ENCODE data around the gene RET. TPM values are rescaled to one million over a fixed set of nuclear protein-coding genes. Genes with fewer than 3 reads are reported as not detected.
A peak's percentile ranks its signal among the peaks of the same experiment; 100 is the strongest.

Gene RET
- total RNA-seq, 1 experiment from 2014 or later: not detected

- CTCF ChIA-PET: no interaction called here
Measured at GRCh38 chr10:43132867-43133787, 56.3 kb downstream of the RET start.

GRCh38 chr10:43134126-43134905 is 57.4 kb downstream of the RET start:
- no peak for DNase-seq (ENCODE audit: unreplicated experiment)
- Mint-ChIP-seq H3K4me1 (ENCODE audit: insufficient read depth, unreplicated experiment) (peaks cover 21% of the 10 kb centered on the region), H3K36me3 (ENCODE audit: insufficient read depth, unreplicated experiment) (no peaks in the 10 kb centered on the region), H3K4me3 (ENCODE audit: unreplicated experiment) (no peak overlapping the region), H3K9me3 (ENCODE audit: unreplicated experiment) (no peaks in the 10 kb centered on the region), H3K27ac (ENCODE audit: low read depth, unreplicated experiment) (no peak overlapping the region), H3K27me3 (ENCODE audit: insufficient read depth, unreplicated experiment) (no peaks in the 10 kb centered on the region)
- no peak for TF ChIP-seq CTCF (IDR thresholded peaks at IDR 0.05; ENCODE audit: unreplicated experiment)
- intact Hi-C loops (cut with micrococcal nuclease): no loop called here
- ChIA-PET POLR2A (interaction anchor here (1.3 kb wide), 1 partner anchor 351 kb away, joined by 4 read pairs; no protein-coding TSS in a partner anchor), CTCF (interaction anchor here (0.8 kb wide), 1 partner anchor 8 kb away, joined by 3 read pairs; no protein-coding TSS in a partner anchor)
- no TSS peak for BruUV-seq (replicated peaks)

More at GRCh38 chr10:43132867-43133787, 56.3 kb downstream of the RET start:
- Mint-ChIP-seq H3K27me3 (ENCODE audit: insufficient read depth, unreplicated experiment) (no peaks in the 10 kb centered on the region), H3K27ac (ENCODE audit: low read depth, unreplicated experiment) (no peak overlapping the region), H3K4me3 (ENCODE audit: unreplicated experiment) (no peak overlapping the region), H3K4me1 (ENCODE audit: insufficient read depth, unreplicated experiment) (peaks cover 27% of the 10 kb centered on the region), H3K9me3 (ENCODE audit: unreplicated experiment) (no peaks in the 10 kb centered on the region), H3K36me3 (ENCODE audit: insufficient read depth, unreplicated experiment) (no peaks in the 10 kb centered on the region)
- DNase-seq (ENCODE audit: unreplicated experiment): no peak
- intact Hi-C loops (cut with micrococcal nuclease): no loop called here
- no peak for TF ChIP-seq CTCF (IDR thresholded peaks at IDR 0.05; ENCODE audit: unreplicated experiment)
- POLR2A ChIA-PET: interaction anchor here (1.3 kb wide), 1 partner anchor 350 kb away, joined by 4 read pairs; no protein-coding TSS in a partner anchor
- BruUV-seq (replicated peaks): no TSS peak

DNA sequence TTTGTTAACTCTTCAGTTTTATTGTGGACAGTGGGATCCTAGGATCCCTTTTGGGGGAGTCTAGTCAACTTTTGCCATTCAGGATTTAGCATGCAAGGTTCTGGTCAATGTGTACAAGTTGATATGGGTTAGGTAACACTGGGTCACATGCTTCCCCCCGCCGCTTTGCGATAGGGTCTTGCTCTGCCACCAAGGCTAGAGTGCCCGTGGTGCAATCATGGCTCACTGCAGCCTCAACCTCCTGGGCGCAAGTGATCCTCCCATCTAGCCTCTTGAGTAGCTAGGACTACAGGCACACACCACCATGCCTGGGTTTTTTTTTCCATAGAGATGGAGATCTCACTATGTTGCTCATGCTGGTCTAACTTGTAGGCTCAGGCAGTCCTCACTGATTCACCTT is 58.2 kb downstream of the RET start:
- ChIA-PET CTCF (interaction anchor here (0.6 to 1.1 kb wide), 3 partner anchors 11 to 126 kb away, joined by 3 read pairs; no protein-coding TSS in a partner anchor), POLR2A (no interaction called here)
- Mint-ChIP-seq H3K4me3 (ENCODE audit: unreplicated experiment) (no peak overlapping the region), H3K4me1 (ENCODE audit: insufficient read depth, unreplicated experiment) (peaks cover 18% of the 10 kb centered on the region), H3K27me3 (ENCODE audit: insufficient read depth, unreplicated experiment) (no peaks in the 10 kb centered on the region), H3K27ac (ENCODE audit: low read depth, unreplicated experiment) (peak overlapping the region; percentile 6), H3K9me3 (ENCODE audit: unreplicated experiment) (no peaks in the 10 kb centered on the region), H3K36me3 (ENCODE audit: insufficient read depth, unreplicated experiment) (no peaks in the 10 kb centered on the region)
- DNase-seq (ENCODE audit: unreplicated experiment): no peak
- intact Hi-C loops (cut with micrococcal nuclease): no loop called here
- no TSS peak for BruUV-seq (replicated peaks)
- no peak for TF ChIP-seq CTCF (IDR thresholded peaks at IDR 0.05; ENCODE audit: unreplicated experiment)

DNA sequence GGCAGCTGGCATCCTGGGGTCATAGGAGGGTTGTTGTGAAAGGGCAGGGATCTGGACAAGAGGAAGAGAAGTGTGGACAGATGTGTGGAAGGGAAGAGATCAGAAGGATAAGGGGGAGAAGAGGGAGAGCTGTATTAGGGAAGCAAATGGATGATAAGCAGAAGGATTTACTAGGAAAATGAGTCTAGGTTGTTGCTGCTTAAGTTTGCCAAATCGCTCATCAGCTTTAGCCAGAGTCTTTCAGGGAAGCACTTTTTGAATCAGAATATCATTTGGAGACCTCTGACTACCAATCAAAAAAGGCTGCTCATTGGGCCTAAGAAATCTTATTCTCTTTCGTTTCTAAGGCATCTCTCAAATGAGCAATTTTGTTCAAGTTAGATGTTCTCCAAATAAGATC is 58.8 kb downstream of the RET start:
- no TSS peak for BruUV-seq (replicated peaks)
- peaks cover 21% of the 10 kb centered on the region for H3K4me1 Mint-ChIP-seq (ENCODE audit: insufficient read depth, unreplicated experiment)
- ChIA-PET CTCF (interaction anchor here (0.6 to 1.1 kb wide), 3 partner anchors 11 to 126 kb away, joined by 3 read pairs; no protein-coding TSS in a partner anchor), POLR2A (no interaction called here)
- DNase-seq (ENCODE audit: unreplicated experiment): no peak
- intact Hi-C loops (cut with micrococcal nuclease): no loop called here
- H3K27ac Mint-ChIP-seq (ENCODE audit: low read depth, unreplicated experiment): peak overlapping the region; percentile 6
- no peaks in the 10 kb centered on the region for H3K36me3 Mint-ChIP-seq (ENCODE audit: insufficient read depth, unreplicated experiment)
- H3K9me3 Mint-ChIP-seq (ENCODE audit: unreplicated experiment): no peaks in the 10 kb centered on the region
- peak overlapping the region; percentile 6 for H3K4me3 Mint-ChIP-seq (ENCODE audit: unreplicated experiment)
- TF ChIP-seq CTCF (IDR thresholded peaks at IDR 0.05; ENCODE audit: unreplicated experiment): no peak
- H3K27me3 Mint-ChIP-seq (ENCODE audit: insufficient read depth, unreplicated experiment): no peaks in the 10 kb centered on the region
